Pancreas (tissue), 10 donors: Measurements from ENCODE around the gene LRRC45. TPM values are rescaled to one million over a fixed set of nuclear protein-coding genes. Genes with fewer than 3 reads are reported as not detected.
A peak's percentile ranks its signal among the peaks of the same experiment; 100 is the strongest.

Experiments used
- ATAC-seq, 4 donors: fragments of 200-7000 bp; cut with Tn5 transposase; one replicate each; pipeline versions ENCODE4 v1.8.0 to v1.9.1; 2020; ENCODE audit warnings: mild to moderate bottlenecking in 4 of 4, moderate library complexity in 4 of 4
- DNase-seq, 6 donors: peaks; one replicate each; pipeline ENCODE4 v3.0.0-alpha.2; 2020
- FAIRE-seq: peaks from 2 replicates; lab custom pipeline; 2012; peaks lifted over from hg19 to GRCh38; lab: Jason Lieb, UNC
- H3K27ac ChIP-seq, 4 donors: fragments of 200-600 bp; sonication (generic); 1 replicate in 3 of 4; 2 replicates in 1 of 4; pipeline versions ENCODE4 v1.5.0 to v1.8.0; 2020
- H3K27me3 ChIP-seq, 4 donors: fragments of 200-600 bp; one replicate each; pipeline ENCODE4 v1.8.0; 2021
- H3K36me3 ChIP-seq, 3 donors: fragments of 200-600 bp; sonication (generic) in 1 of 3; one replicate each; pipeline versions ENCODE4 v1.5.0 to v1.8.0; 2020 to 2021
- H3K4me1 ChIP-seq, 3 donors: fragments of 200-600 bp; one replicate each; pipeline ENCODE4 v1.8.0; 2021
- H3K4me3 ChIP-seq, 4 donors: fragments of 200-600 bp; sonication (generic) in 2 of 4; one replicate each; pipeline versions ENCODE4 v1.5.0 to v1.8.0; 2020 to 2021
- H3K9me3 ChIP-seq, 4 donors: fragments of 200-600 bp; one replicate each; pipeline ENCODE4 v1.8.0; 2021
- WGBS, 2 donors: extraction: QIAGEN DNeasy Blood & Tissue Kit; methylation state at CpG; one replicate each; pipeline ENCODE4 v1.1.7; 2013; 5-methylcytosine and 5-hydroxymethylcytosine counted together
- intact Hi-C, 3 donors: fragments of 100-400 bp; cut with DNase I; formaldehyde crosslinking; loops; one replicate each; pipeline versions ENCODE4 v1.11.1 to v1.14.2; 2022
- polyA plus RNA-seq, 2 donors: library from polyadenylated mRNA; stranded (reverse); fragments of 200-250 nt; gene quantifications; one replicate each; pipeline ENCODE4 v1.2.3, GENCODE V29; 2013
- total RNA-seq, 6 donors: library from RNA; stranded (reverse); fragmentation: NEBNext Ultra II Directional in 4 of 6; extraction: Animal tissue kit (Norgen Biotek cat#: 25700) in 4 of 6; gene quantifications; one replicate each; pipeline versions ENCODE4 v1.2.1 to v1.2.4, GENCODE V29; 2021 to 2023
- TF ChIP-seq, protein P1 (sequence below), 4 donors: fragments of 200-600 bp; sonication (generic) in 3 of 4; IDR thresholded peaks; one replicate each; pipeline versions ENCODE4 v1.5.0 to v1.8.0; 2021; ENCODE audit warnings: antibody characterized with exemption in 4 of 4
- donor health status: healthy with polysubstance abuse.
- donor health status: DM: no; HTN: no; CAD: no; lungs with moderate emphysema.
- donor health status: DM: no; HTN: no; CAD: no.
- donor health status: control.
- donor health status: control.
- donor health status: Bipolar disorder and iron deficiency.
- donor health status: DM: yes; HTN: yes; CAD: no.
- donor health status: DM: no; HTN: no; CAD: no.
- donor health status: DM: no; HTN: no; CAD: no.
- donor health status: DM: yes; HTN: yes; CAD: no.

The LRRC45 gene
- total and polyA plus RNA-seq, 8 donors = 5.3 to 21.6 (median 7.0) TPM

GRCh38 chr17:82029990-82030469 lies 6.9 kb downstream of the LRRC45 start:
- FAIRE-seq = no peak
- TF ChIP-seq, protein P1, sequence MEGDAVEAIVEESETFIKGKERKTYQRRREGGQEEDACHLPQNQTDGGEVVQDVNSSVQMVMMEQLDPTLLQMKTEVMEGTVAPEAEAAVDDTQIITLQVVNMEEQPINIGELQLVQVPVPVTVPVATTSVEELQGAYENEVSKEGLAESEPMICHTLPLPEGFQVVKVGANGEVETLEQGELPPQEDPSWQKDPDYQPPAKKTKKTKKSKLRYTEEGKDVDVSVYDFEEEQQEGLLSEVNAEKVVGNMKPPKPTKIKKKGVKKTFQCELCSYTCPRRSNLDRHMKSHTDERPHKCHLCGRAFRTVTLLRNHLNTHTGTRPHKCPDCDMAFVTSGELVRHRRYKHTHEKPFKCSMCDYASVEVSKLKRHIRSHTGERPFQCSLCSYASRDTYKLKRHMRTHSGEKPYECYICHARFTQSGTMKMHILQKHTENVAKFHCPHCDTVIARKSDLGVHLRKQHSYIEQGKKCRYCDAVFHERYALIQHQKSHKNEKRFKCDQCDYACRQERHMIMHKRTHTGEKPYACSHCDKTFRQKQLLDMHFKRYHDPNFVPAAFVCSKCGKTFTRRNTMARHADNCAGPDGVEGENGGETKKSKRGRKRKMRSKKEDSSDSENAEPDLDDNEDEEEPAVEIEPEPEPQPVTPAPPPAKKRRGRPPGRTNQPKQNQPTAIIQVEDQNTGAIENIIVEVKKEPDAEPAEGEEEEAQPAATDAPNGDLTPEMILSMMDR (IDR thresholded peaks at IDR 0.05) = no peak
- H3K9me3 ChIP-seq = no peaks in the 10 kb centered on the region
- peak in 3 of 4 donors; percentile 2 to 20 (median 13) for ATAC-seq
- H3K4me1 ChIP-seq = peaks cover 4 to 5% (median 4%) of the 10 kb centered on the region in 3 donors
- no peaks in the 10 kb centered on the region for H3K36me3 ChIP-seq
- no peak overlapping the region for H3K4me3 ChIP-seq
- intact Hi-C loops = loop anchor here (5.0 to 10.0 kb wide), 2 partner anchors 125 to 127 kb away; no protein-coding TSS in a partner anchor
- no peak overlapping the region for H3K27ac ChIP-seq
- DNase-seq = no peak
- H3K27me3 ChIP-seq = no peaks in the 10 kb centered on the region
- WGBS, 2 donors = 60 to 66% methylated on average over 26 to 31 of the region's 31 CpGs

- no peaks in the 10 kb centered on the region for H3K9me3 ChIP-seq
- TF ChIP-seq, protein P1 (IDR thresholded peaks at IDR 0.05) = peak; percentile 87 to 95 (median 92)
- DNase-seq = peak; percentile 73 to 96 (median 90)
- H3K27me3 ChIP-seq = no peaks in the 10 kb centered on the region
- intact Hi-C loops = no loop called here
- peak overlapping the region; percentile 15 to 58 (median 32) for H3K4me3 ChIP-seq
- peak; percentile 85 to 94 (median 92) for ATAC-seq
- H3K27ac ChIP-seq = no peak overlapping the region
- H3K4me1 ChIP-seq = peaks cover 4 to 5% (median 4%) of the 10 kb centered on the region in 3 donors
- H3K36me3 ChIP-seq = no peaks in the 10 kb centered on the region
- WGBS, 2 donors = 1 to 3% methylated on average over 61 to 94 of the region's 94 CpGs
- no peak for FAIRE-seq
Measured at GRCh38 chr17:82030470-82031302, 7.6 kb downstream of the LRRC45 start.

DNA sequence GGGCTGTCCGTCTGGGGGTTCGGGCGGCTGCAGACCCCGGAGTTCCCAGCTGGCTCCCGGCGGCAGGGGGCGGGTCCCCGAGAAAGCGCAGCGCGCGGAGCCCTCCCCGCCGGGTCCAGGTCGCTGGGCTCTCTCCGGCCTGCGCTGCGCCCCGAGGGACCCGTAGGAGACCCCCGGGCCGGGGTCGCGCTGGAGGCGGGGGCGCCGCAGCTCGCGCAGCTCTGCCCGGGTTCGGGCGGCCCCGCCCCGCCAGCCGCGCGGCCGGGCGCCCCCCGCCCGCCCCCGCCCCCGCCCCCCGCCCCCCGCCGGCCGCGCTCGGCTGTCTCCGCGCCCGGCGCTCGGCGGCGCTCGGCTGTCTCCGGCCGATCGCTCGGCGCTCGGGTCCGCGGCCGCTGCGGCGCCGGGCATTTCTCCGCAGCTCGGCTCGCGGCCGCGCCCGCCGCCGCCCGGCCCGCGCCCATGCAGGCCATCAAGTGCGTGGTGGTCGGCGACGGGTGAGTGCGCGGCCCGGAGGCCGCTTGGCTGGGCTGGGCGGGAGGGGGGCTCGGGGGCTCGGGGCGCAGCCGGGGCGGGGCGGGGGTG lies 8.3 kb downstream of the LRRC45 start, which contains the start of gene RAC3:
Gene RAC3 (plus strand): TSS at position 376 of the 582 bp plus-strand sequence. CDS start 84 bp downstream, at position 460.
- ATAC-seq = peak in 3 of 4 donors; percentile 3 to 33 (median 7)
- H3K27ac ChIP-seq = no peak within 1 kb of the TSS
- no peak for FAIRE-seq
- WGBS, 2 donors = 0 to 1% methylated on average over 16 to 96 of the region's 96 CpGs
- H3K4me1 ChIP-seq = peaks cover 4 to 9% (median 5%) of the 10 kb centered on the region in 3 donors
- H3K36me3 ChIP-seq = no peaks in the 10 kb centered on the region
- TF ChIP-seq, protein P1 (IDR thresholded peaks at IDR 0.05) = no peak
- H3K4me3 ChIP-seq = peak within 1 kb of the TSS; percentile 15 to 58 (median 32)
- intact Hi-C loops = no loop called here
- peak in 1 of 6 donors; percentile 42 for DNase-seq
- no peaks in the 10 kb centered on the region for H3K9me3 ChIP-seq
- H3K27me3 ChIP-seq = no peaks in the 10 kb centered on the region

DNA sequence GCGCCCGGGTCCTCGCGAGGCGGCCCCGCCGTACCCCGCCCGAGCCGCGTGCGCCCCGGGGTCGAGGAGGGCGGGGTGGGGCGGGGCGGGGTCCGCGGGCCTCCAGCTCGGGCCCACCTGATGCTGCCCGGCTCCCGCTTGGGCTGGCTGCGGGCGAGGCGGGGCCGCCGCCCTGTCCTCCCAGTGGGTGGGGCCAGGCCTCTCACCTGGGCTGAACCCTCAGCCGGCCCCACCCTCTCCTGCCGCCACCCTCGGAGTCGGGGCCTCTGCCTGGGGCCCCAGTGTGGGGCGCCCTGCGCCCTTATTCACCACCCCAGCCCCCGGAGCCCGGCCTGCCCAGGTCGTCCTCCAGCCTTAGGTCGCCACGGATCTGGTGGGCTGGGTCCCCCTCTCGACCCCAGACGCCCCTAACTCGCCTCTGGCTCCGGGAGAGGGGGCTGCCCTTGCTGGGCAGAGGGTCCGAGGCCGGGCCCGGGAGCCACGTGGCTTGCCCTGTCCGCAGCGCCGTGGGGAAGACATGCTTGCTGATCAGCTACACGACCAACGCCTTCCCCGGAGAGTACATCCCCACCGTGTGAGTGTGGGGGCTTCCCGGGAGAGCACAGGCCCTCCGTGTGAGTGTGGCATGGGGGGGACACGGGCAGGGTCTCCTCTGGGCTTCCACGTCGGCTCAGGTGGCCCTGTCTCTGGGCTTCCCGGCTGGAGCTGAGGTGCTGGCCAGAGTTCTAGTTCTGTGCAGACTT lies 9.0 kb downstream of the LRRC45 start:
- DNase-seq (peak in 3 of 6 donors; percentile 61 to 82 (median 79)), FAIRE-seq (no peak), ATAC-seq (peak; percentile 30 to 65 (median 50))
- peak overlapping the region in 3 of 4 donors; percentile 12 to 46 (median 42) for H3K4me3 ChIP-seq
- no peaks in the 10 kb centered on the region for H3K9me3 ChIP-seq
- H3K4me1 ChIP-seq = peaks cover 4 to 13% (median 5%) of the 10 kb centered on the region in 3 donors
- WGBS, 2 donors = 11 to 20% methylated on average over 27 to 59 of the region's 59 CpGs
- intact Hi-C loops = no loop called here
- no peaks in the 10 kb centered on the region for H3K36me3 ChIP-seq
- no peak overlapping the region for H3K27ac ChIP-seq
- no peaks in the 10 kb centered on the region for H3K27me3 ChIP-seq
- TF ChIP-seq, protein P1 (IDR thresholded peaks at IDR 0.05) = no peak
